Cortex of kidney (tissue), 1 donor: ENCODE results near the gene RNU1-3.
"Not testable (repeated sequence)": the region's sequence is repeated elsewhere in the genome, so short reads cannot be mapped to it uniquely, and the experiment has no call there.

Source experiments
- DNase-seq: peaks from one replicate; lab custom pipeline; 2025; lab: John Stamatoyannopoulos, UW

Gene RNU1-3

GRCh38 chr1:16694308-16694702 lies 27.6 kb upstream of the RNU1-3 start:
- DNase-seq: not testable (repeated sequence)

GRCh38 chr1:16693449-16694307 lies 26.9 kb upstream of the RNU1-3 start:
- not testable (repeated sequence) for DNase-seq

GRCh38 chr1:16692717-16693448 lies 26.1 kb upstream of the RNU1-3 start:
- not testable (repeated sequence) for DNase-seq

GRCh38 chr1:16692283-16692682 lies 25.5 kb upstream of the RNU1-3 start:
- DNase-seq: not testable (repeated sequence)

GRCh38 chr1:16690971-16691682 lies 24.4 kb upstream of the RNU1-3 start:
- DNase-seq: not testable (repeated sequence)

GRCh38 chr1:16687132-16687800 lies 20.5 kb upstream of the RNU1-3 start:
- DNase-seq: not testable (repeated sequence)

GRCh38 chr1:16685445-16686371 lies 19.0 kb upstream of the RNU1-3 start:
- not testable (repeated sequence) for DNase-seq

GRCh38 chr1:16684738-16685337 lies 18.1 kb upstream of the RNU1-3 start:
- DNase-seq: not testable (repeated sequence)

- not testable (repeated sequence) for DNase-seq
Measured at GRCh38 chr1:16684152-16684551, 17.4 kb upstream of the RNU1-3 start.

GRCh38 chr1:16682803-16683202 lies 16.1 kb upstream of the RNU1-3 start:
- DNase-seq: not testable (repeated sequence)

GRCh38 chr1:16680366-16680765 lies 13.6 kb upstream of the RNU1-3 start:
- DNase-seq: not testable (repeated sequence)

- no peak for DNase-seq
Measured at GRCh38 chr1:16677552-16678431, 11.0 kb upstream of the RNU1-3 start.

- DNase-seq: not testable (repeated sequence)
Measured at GRCh38 chr1:16676661-16677523, 10.1 kb upstream of the RNU1-3 start.

- not testable (repeated sequence) for DNase-seq
Measured at GRCh38 chr1:16675118-16675510, 8.4 kb upstream of the RNU1-3 start.

GRCh38 chr1:16673976-16674375 lies 7.2 kb upstream of the RNU1-3 start:
- DNase-seq: not testable (repeated sequence)

GRCh38 chr1:16665836-16666235 lies 912 bp downstream of the RNU1-3 start:
- not testable (repeated sequence) for DNase-seq

GRCh38 chr1:16658234-16658633 lies 8.5 kb downstream of the RNU1-3 start:
- DNase-seq: not testable (repeated sequence)
